ENCODE data around the gene ATP6V0B. TPM values are rescaled to one million over a fixed set of nuclear protein-coding genes. Genes with fewer than 3 reads are reported as not detected.

Gene ATP6V0B
- polyA plus RNA-seq, 2 of the 4 experiments (the other 2 are of a cell fraction) = 97.0 to 101 TPM

- no peak overlapping the region for H3K27ac ChIP-seq
- ChIA-PET POLR2A (no interaction called here), CTCF (no interaction called here)
- FAIRE-seq (no peak), DNase-seq (ENCODE audit: low read depth in 1 of 2, low spot score in 1 of 2) (no peak), ATAC-seq (no peak)
- no peaks in the 10 kb centered on the region for H3K9me3 ChIP-seq
- H3K4me3 ChIP-seq = no peak overlapping the region
- WGBS (ENCODE audit: missing lambda C conversion rate) = 91% methylated on average over 13 of the region's 20 CpGs
- TF ChIP-seq KDM1A (IDR thresholded peaks at IDR 0.05; ENCODE audit: low read depth) = no peak
- TF ChIP-seq HOXA7 (CRISPR knock-in tag; IDR thresholded peaks at IDR 0.05) = no peak
- TF ChIP-seq FOSB (CRISPR knock-in tag; IDR thresholded peaks at IDR 0.05) = no peak
- no peak for TF ChIP-seq GATA3 (IDR thresholded peaks at IDR 0.05; ENCODE audit: borderline replicate concordance)
- no peak for TF ChIP-seq CTCF (IDR thresholded peaks at IDR 0.05)
- TF ChIP-seq ZSCAN20 (CRISPR knock-in tag; IDR thresholded peaks at IDR 0.05) = no peak
- H3K4me2 ChIP-seq = no peak overlapping the region
- H3K4me1 ChIP-seq = peaks cover 35% of the 10 kb centered on the region; the same call in 1 of the 3 replicates
Observed at GRCh38 chr1:43981636-43982035, 6.9 kb downstream of the ATP6V0B start.

GRCh38 chr1:43982241-43982640, 7.5 kb downstream of the ATP6V0B start:
- DNase-seq (ENCODE audit: low read depth in 1 of 2, low spot score in 1 of 2) (no peak), FAIRE-seq (no peak), ATAC-seq (no peak)
- 91% methylated on average over 5 of the region's 8 CpGs for WGBS (ENCODE audit: missing lambda C conversion rate)
- H3K4me3 ChIP-seq = no peak overlapping the region
- CTCF ChIA-PET = no interaction called here
- no peaks in the 10 kb centered on the region for H3K9me3 ChIP-seq
- POLR2A ChIA-PET = no interaction called here
- TF ChIP-seq EHMT2 (IDR thresholded peaks at IDR 0.05; ENCODE audit: low read depth) = no peak
- TF ChIP-seq NR3C1 (IDR thresholded peaks at IDR 0.05) = no peak
- TF ChIP-seq EP300 (IDR thresholded peaks at IDR 0.05) = no peak
- no peak overlapping the region for H3K4me2 ChIP-seq
- H3K4me1 ChIP-seq = peaks cover 40% of the 10 kb centered on the region; the same call in 2 of the 3 replicates
- H3K27ac ChIP-seq = no peak overlapping the region

GRCh38 chr1:43982808-43983207, 8.0 kb downstream of the ATP6V0B start:
- 96% methylated on average over 15 of the region's 15 CpGs for WGBS (ENCODE audit: missing lambda C conversion rate)
- H3K4me3 ChIP-seq = no peak overlapping the region
- ChIA-PET POLR2A (no interaction called here), CTCF (no interaction called here)
- FAIRE-seq = no peak
- peaks cover 38% of the 10 kb centered on the region; the same call in 2 of the 3 replicates for H3K4me1 ChIP-seq
- H3K27ac ChIP-seq = no peak overlapping the region
- no peak for DNase-seq (ENCODE audit: low read depth in 1 of 2, low spot score in 1 of 2)
- ATAC-seq = no peak
- no peak overlapping the region for H3K4me2 ChIP-seq
- no peaks in the 10 kb centered on the region for H3K9me3 ChIP-seq
- TF ChIP-seq FOSB (CRISPR knock-in tag; IDR thresholded peaks at IDR 0.05) (no peak), KDM5A (IDR thresholded peaks at IDR 0.05) (no peak), TP53 (CRISPR knock-in tag; IDR thresholded peaks at IDR 0.05) (no peak)

GRCh38 chr1:43983253-43983899, 8.6 kb downstream of the ATP6V0B start:
- H3K27ac ChIP-seq = no peak overlapping the region
- DNase-seq (ENCODE audit: low read depth in 1 of 2, low spot score in 1 of 2) (no peak), ATAC-seq (no peak), FAIRE-seq (no peak)
- WGBS (ENCODE audit: missing lambda C conversion rate) = 91% methylated on average over 12 of the region's 12 CpGs
- no peak overlapping the region for H3K4me3 ChIP-seq
- H3K4me2 ChIP-seq = no peak overlapping the region
- TF ChIP-seq NPAS2 (CRISPR knock-in tag; IDR thresholded peaks at IDR 0.05; ENCODE audit: borderline replicate concordance) (no peak), SMC3 (IDR thresholded peaks at IDR 0.05) (no peak), CHD2 (IDR thresholded peaks at IDR 0.05; ENCODE audit: low read length, partially characterized antibody) (no peak), NR3C1 (IDR thresholded peaks at IDR 0.05) (no peak), POLR2AphosphoS2 (conservative IDR thresholded peaks at IDR 0.05; ENCODE audit: low read length) (no peak), RAD21 (conservative IDR thresholded peaks at IDR 0.05 in 1 of 2, IDR thresholded peaks at IDR 0.05 in 1 of 2) (no peak), HOXA7 (CRISPR knock-in tag; IDR thresholded peaks at IDR 0.05) (no peak), EHF (CRISPR knock-in tag; IDR thresholded peaks at IDR 0.05) (no peak), REST (IDR thresholded peaks at IDR 0.05) (no peak), MAZ (IDR thresholded peaks at IDR 0.05; ENCODE audit: borderline replicate concordance, low read depth, low read length) (no peak), MAX (IDR thresholded peaks at IDR 0.05) (no peak), POLR2A (IDR thresholded peaks at IDR 0.05; ENCODE audit: low read length) (no peak), FOXS1 (CRISPR knock-in tag; IDR thresholded peaks at IDR 0.05) (no peak), EP300 (IDR thresholded peaks at IDR 0.05) (no peak)
- CTCF ChIA-PET = no interaction called here
- POLR2A ChIA-PET = no interaction called here
- no peaks in the 10 kb centered on the region for H3K9me3 ChIP-seq
- peaks cover 32% of the 10 kb centered on the region; the same call in 2 of the 3 replicates for H3K4me1 ChIP-seq

All from A549 (cell line).